Measurements from ENCODE around the gene HAUS7. TPM values are rescaled to one million over a fixed set of nuclear protein-coding genes. Genes with fewer than 3 reads are reported as not detected.

HAUS7 gene
- total RNA-seq, 1 donor from 2014 or later, result 13.1 TPM

- Histone ChIP-seq H3K9ac (no peak overlapping the region), H3K27me3 (no peaks in the 10 kb centered on the region), H3K9me3 (ENCODE audit: low read depth) (no peaks in the 10 kb centered on the region), H3K4me3 (no peak overlapping the region), H3K36me3 (no peaks in the 10 kb centered on the region), H3K4me2 (no peak overlapping the region), H2AFZ (replicated peaks) (no peak overlapping the region), H3K27ac (no peak overlapping the region), H4K20me1 (ENCODE audit: low read depth) (no peaks in the 10 kb centered on the region), H3F3A (ENCODE audit: low read depth) (peaks cover 8% of the 10 kb centered on the region), H3K4me1 (peaks cover 5% of the 10 kb centered on the region), H3K79me2 (ENCODE audit: low read depth) (no peaks in the 10 kb centered on the region)
- H3K27ac Mint-ChIP-seq, result no peak overlapping the region
- H3K36me3 Mint-ChIP-seq, result no peaks in the 10 kb centered on the region
- H3K4me3 Mint-ChIP-seq, result no peak overlapping the region
- TF ChIP-seq CTCF (IDR thresholded peaks at IDR 0.05) (no peak), EZH2phosphoT487 (IDR thresholded peaks at IDR 0.05) (no peak), EZH2 (IDR thresholded peaks at IDR 0.05) (no peak)
- H3K9me3 Mint-ChIP-seq, result peaks cover 12% of the 10 kb centered on the region
- no peak for DNase-seq (ENCODE audit: low spot score)
- peaks cover 14% of the 10 kb centered on the region for H3K27me3 Mint-ChIP-seq (ENCODE audit: insufficient read depth, low read depth)
- peaks cover 10% of the 10 kb centered on the region for H3K4me1 Mint-ChIP-seq
These were observed 26.2 kb upstream of the HAUS7 start for GRCh38 chrX:153496590-153496959.

- DNase-seq (ENCODE audit: low spot score), result no peak
- peaks cover 14% of the 10 kb centered on the region for H3K27me3 Mint-ChIP-seq (ENCODE audit: insufficient read depth, low read depth)
- Histone ChIP-seq H3K4me3 (no peak overlapping the region), H3K4me2 (no peak overlapping the region), H3K9me3 (ENCODE audit: low read depth) (no peaks in the 10 kb centered on the region), H3K4me1 (peaks cover 7% of the 10 kb centered on the region), H3K36me3 (no peaks in the 10 kb centered on the region), H3K79me2 (ENCODE audit: low read depth) (no peaks in the 10 kb centered on the region), H3K9ac (no peak overlapping the region), H4K20me1 (ENCODE audit: low read depth) (no peaks in the 10 kb centered on the region), H3K27ac (no peak overlapping the region), H2AFZ (replicated peaks) (no peak overlapping the region), H3K27me3 (no peaks in the 10 kb centered on the region), H3F3A (ENCODE audit: low read depth) (peaks cover 7% of the 10 kb centered on the region)
- peaks cover 15% of the 10 kb centered on the region for H3K4me1 Mint-ChIP-seq
- peaks cover 12% of the 10 kb centered on the region for H3K9me3 Mint-ChIP-seq
- no peak overlapping the region for H3K27ac Mint-ChIP-seq
- no peaks in the 10 kb centered on the region for H3K36me3 Mint-ChIP-seq
- no peak overlapping the region for H3K4me3 Mint-ChIP-seq
- TF ChIP-seq EZH2phosphoT487 (IDR thresholded peaks at IDR 0.05) (no peak), EZH2 (IDR thresholded peaks at IDR 0.05) (no peak), CTCF (IDR thresholded peaks at IDR 0.05) (no peak)
These were observed 25.7 kb upstream of the HAUS7 start for GRCh38 chrX:153495903-153496589.

- H3K9me3 Mint-ChIP-seq, result peaks cover 5% of the 10 kb centered on the region
- Histone ChIP-seq H3K27ac (no peak overlapping the region), H3K9me3 (ENCODE audit: low read depth) (no peaks in the 10 kb centered on the region), H3K4me1 (peaks cover 7% of the 10 kb centered on the region), H3K4me3 (no peak overlapping the region), H3F3A (ENCODE audit: low read depth) (peaks cover under 1% of the 10 kb centered on the region), H3K4me2 (peak overlapping the region; percentile 58), H4K20me1 (ENCODE audit: low read depth) (no peaks in the 10 kb centered on the region), H3K9ac (no peak overlapping the region), H3K79me2 (ENCODE audit: low read depth) (no peaks in the 10 kb centered on the region), H3K36me3 (no peaks in the 10 kb centered on the region), H3K27me3 (no peaks in the 10 kb centered on the region), H2AFZ (replicated peaks) (peak overlapping the region; percentile 28)
- H3K36me3 Mint-ChIP-seq, result no peaks in the 10 kb centered on the region
- TF ChIP-seq CTCF (IDR thresholded peaks at IDR 0.05) (no peak), EZH2 (IDR thresholded peaks at IDR 0.05) (no peak), EZH2phosphoT487 (IDR thresholded peaks at IDR 0.05) (no peak)
- DNase-seq (ENCODE audit: low spot score), result no peak
- H3K27me3 Mint-ChIP-seq (ENCODE audit: insufficient read depth, low read depth), result peaks cover 9% of the 10 kb centered on the region
- H3K27ac Mint-ChIP-seq, result peak overlapping the region; percentile 72
- peak overlapping the region; percentile 74 for H3K4me3 Mint-ChIP-seq
- H3K4me1 Mint-ChIP-seq, result peaks cover 16% of the 10 kb centered on the region
These were observed 25.0 kb upstream of the HAUS7 start for GRCh38 chrX:153495362-153495751.
